Esophagus squamous epithelium (tissue), 4 donors: Measurements from ENCODE around the gene ABCA12.
"Not testable (repeated sequence)": the region's sequence is repeated elsewhere in the genome, so short reads cannot be mapped to it uniquely, and the experiment has no call there.

Experiments used
- POLR2A ChIP-seq, 4 donors: fragments of 450-650 bp; IDR thresholded peaks; one replicate each; pipeline ENCODE4 v1.6.1; 2017; ENCODE audit warnings: antibody characterized with exemption in 4 of 4, mild to moderate bottlenecking in 4 of 4, moderate library complexity in 3 of 4
- TF ChIP-seq, protein P1 (sequence below), 6 experiments: fragments of 450-650 bp in 4 of 6; fragments of 200-600 bp in 2 of 6; sonication (generic) in 2 of 6; IDR thresholded peaks; one replicate each; pipeline ENCODE4 v1.5.1; 2016 to 2019; ENCODE audit warnings: antibody characterized with exemption in 6 of 6, mild to moderate bottlenecking in 4 of 6, moderate library complexity in 4 of 6

DNA sequence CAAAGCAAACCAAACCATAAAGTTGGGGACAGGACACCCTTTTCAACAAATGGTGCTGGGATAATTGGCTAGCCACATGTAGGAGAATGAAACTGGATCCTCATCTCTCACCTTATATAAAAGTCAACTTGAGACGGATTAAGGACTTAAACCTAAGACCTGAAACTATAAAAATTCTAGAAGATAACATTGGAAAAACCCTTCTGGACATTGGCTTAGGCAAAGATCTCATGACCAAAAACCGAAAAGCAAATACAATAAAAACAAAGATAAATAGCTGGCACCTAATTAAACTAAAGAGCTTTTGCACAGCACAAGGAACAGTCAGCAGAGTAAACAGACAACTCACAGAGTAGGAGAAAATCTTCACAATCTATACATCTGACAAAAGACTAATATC is 28.1 kb upstream of the ABCA12 start:
- TF ChIP-seq, protein P1, sequence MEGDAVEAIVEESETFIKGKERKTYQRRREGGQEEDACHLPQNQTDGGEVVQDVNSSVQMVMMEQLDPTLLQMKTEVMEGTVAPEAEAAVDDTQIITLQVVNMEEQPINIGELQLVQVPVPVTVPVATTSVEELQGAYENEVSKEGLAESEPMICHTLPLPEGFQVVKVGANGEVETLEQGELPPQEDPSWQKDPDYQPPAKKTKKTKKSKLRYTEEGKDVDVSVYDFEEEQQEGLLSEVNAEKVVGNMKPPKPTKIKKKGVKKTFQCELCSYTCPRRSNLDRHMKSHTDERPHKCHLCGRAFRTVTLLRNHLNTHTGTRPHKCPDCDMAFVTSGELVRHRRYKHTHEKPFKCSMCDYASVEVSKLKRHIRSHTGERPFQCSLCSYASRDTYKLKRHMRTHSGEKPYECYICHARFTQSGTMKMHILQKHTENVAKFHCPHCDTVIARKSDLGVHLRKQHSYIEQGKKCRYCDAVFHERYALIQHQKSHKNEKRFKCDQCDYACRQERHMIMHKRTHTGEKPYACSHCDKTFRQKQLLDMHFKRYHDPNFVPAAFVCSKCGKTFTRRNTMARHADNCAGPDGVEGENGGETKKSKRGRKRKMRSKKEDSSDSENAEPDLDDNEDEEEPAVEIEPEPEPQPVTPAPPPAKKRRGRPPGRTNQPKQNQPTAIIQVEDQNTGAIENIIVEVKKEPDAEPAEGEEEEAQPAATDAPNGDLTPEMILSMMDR (IDR thresholded peaks at IDR 0.05): not testable (repeated sequence)
- TF ChIP-seq POLR2A (IDR thresholded peaks at IDR 0.05): not testable (repeated sequence)
